ENCODE measurements around the gene THPO. TPM values are rescaled to one million over a fixed set of nuclear protein-coding genes. Genes with fewer than 3 reads are reported as not detected.
"Not testable (repeated sequence)": the region's sequence is repeated elsewhere in the genome, so short reads cannot be mapped to it uniquely, and the experiment has no call there.

Gene THPO
- total RNA-seq, 4 donors from 2014 or later = 0.31 to 0.94 TPM; not detected in 2

DNA sequence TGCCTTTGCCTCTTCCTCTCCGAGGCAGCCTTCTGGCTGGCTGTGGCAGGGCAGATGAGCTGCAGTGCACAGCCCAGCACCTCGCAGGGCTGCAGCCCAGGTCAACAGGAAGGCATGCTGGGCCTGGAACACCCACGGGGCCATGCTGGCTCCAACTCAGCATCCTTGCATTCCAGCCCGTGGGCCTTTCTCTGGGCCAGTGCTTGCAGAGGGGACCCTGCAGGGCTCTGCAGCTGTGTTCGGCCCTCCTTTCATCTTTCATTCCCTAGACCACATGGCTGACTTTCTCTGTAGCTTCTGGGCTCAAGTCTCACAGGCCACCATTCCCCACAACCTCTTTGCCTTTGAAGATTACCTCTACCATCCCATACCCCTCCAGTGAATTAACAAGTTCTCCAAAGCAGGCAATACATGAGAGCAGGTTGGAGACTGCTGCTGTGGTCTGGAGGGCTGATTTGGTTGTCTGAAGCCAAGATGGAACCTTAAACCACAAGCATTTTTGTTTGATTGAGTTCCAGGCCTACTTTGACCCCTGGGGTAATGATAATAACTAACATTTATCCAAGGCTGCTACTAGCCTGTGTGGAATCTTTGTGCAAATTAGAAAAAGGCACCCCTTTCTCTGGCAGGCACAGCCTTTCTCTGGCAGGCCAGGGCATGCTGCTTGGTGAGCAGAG lies 34.7 kb downstream of the THPO start:
- TF ChIP-seq EP300 (IDR thresholded peaks at IDR 0.05) (no peak), POLR2A (IDR thresholded peaks at IDR 0.05) (no peak), POLR2AphosphoS5 (IDR thresholded peaks at IDR 0.05) (no peak), CTCF (IDR thresholded peaks at IDR 0.05) (no peak)
- Histone ChIP-seq H3K27me3 (no peaks in the 10 kb centered on the region), H3K4me1 (peaks cover 0 to 50% (median 20%) of the 10 kb centered on the region in 3 donors), H3K4me3 (no peak overlapping the region), H3K9me3 (no peaks in the 10 kb centered on the region), H3K27ac (no peak overlapping the region), H3K36me3 (peaks cover 0 to 55% of the 10 kb centered on the region in 2 donors)
- ATAC-seq = no peak
- WGBS, 2 donors (ENCODE audit: low coverage in 1 of 2) = 57 to 94% methylated on average over 1 to 2 of the region's 5 CpGs

GRCh38 chr3:184341925-184342324 lies 36.1 kb downstream of the THPO start:
- TF ChIP-seq POLR2A (IDR thresholded peaks at IDR 0.05) (no peak), EP300 (IDR thresholded peaks at IDR 0.05) (no peak), CTCF (IDR thresholded peaks at IDR 0.05) (no peak), POLR2AphosphoS5 (IDR thresholded peaks at IDR 0.05) (no peak)
- WGBS, 2 donors (ENCODE audit: low coverage in 1 of 2) = 100% methylated on average over 1 of the region's 7 CpGs; no CpG with 5 or more reads in 1 of the 2 donors
- Histone ChIP-seq H3K27ac (no peak overlapping the region), H3K9me3 (no peaks in the 10 kb centered on the region), H3K4me1 (peaks cover 0 to 56% (median 35%) of the 10 kb centered on the region in 3 donors), H3K27me3 (no peaks in the 10 kb centered on the region), H3K4me3 (no peak overlapping the region), H3K36me3 (peaks cover 0 to 53% of the 10 kb centered on the region in 2 donors)
- ATAC-seq = no peak

GRCh38 chr3:184339451-184340135 lies 38.4 kb downstream of the THPO start:
- H3K9me3 ChIP-seq, H3K27me3 ChIP-seq, ATAC-seq: not testable (repeated sequence)
- Histone ChIP-seq H3K36me3 (peaks cover 0 to 42% of the 10 kb centered on the region in 2 donors), H3K4me3 (peak overlapping the region in 1 of 2 donors; percentile 92), H3K4me1 (peaks cover 0 to 65% (median 30%) of the 10 kb centered on the region in 3 donors), H3K27ac (peak overlapping the region in 3 of 4 donors; percentile 94 to 99 (median 98))
- 78 to 81% methylated on average over 4 to 12 of the region's 19 CpGs for WGBS, 2 donors (ENCODE audit: low coverage in 1 of 2)

DNA sequence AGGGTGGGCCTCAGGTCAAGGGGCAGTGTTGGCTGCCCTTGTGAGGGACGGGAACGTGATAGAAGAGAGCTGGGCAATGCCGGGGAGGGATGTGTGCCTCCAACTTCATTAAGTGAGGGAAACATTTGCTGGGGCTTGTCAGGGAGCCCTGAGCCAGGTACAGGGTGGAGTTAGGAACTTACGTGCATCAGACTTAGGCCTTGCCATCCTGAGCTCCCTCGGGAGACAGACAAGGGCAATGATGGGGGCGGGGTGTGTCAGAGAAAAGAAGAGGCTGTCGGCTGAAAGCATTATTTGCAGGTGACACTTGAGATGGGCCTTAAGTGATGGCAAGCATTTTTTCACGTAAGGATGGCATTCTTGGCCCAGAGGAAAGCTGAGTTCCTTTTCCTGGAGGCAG lies 39.0 kb downstream of the THPO start:
- Histone ChIP-seq H3K4me1 (peaks cover 0 to 68% (median 30%) of the 10 kb centered on the region in 3 donors), H3K27me3 (no peaks in the 10 kb centered on the region), H3K4me3 (peak overlapping the region; percentile 6 to 92), H3K36me3 (peaks cover 0 to 42% of the 10 kb centered on the region in 2 donors), H3K9me3 (no peaks in the 10 kb centered on the region), H3K27ac (peak overlapping the region; percentile 94 to 99 (median 98))
- WGBS, 2 donors (ENCODE audit: low coverage in 1 of 2) = 30 to 41% methylated on average over 5 to 7 of the region's 8 CpGs
- ATAC-seq = no peak
- TF ChIP-seq CTCF (IDR thresholded peaks at IDR 0.05) (no peak), EP300 (IDR thresholded peaks at IDR 0.05) (no peak), POLR2AphosphoS5 (IDR thresholded peaks at IDR 0.05) (no peak), POLR2A (IDR thresholded peaks at IDR 0.05) (no peak)

GRCh38 chr3:184338511-184338945 lies 39.5 kb downstream of the THPO start:
- Histone ChIP-seq H3K9me3 (no peaks in the 10 kb centered on the region), H3K36me3 (peaks cover 0 to 42% of the 10 kb centered on the region in 2 donors), H3K4me1 (peaks cover 0 to 68% (median 30%) of the 10 kb centered on the region in 3 donors), H3K4me3 (peak overlapping the region; percentile 6 to 92), H3K27ac (peak overlapping the region; percentile 94 to 99 (median 98)), H3K27me3 (no peaks in the 10 kb centered on the region)
- TF ChIP-seq POLR2AphosphoS5 (IDR thresholded peaks at IDR 0.05) (peak; percentile 36), POLR2A (IDR thresholded peaks at IDR 0.05) (no peak), CTCF (IDR thresholded peaks at IDR 0.05) (peak in 3 of 4 experiments; percentile 40 to 49 (median 41))
- no CpG with 5 or more reads among the region's 37 CpGs for WGBS, 2 donors (ENCODE audit: low coverage in 1 of 2)
- peak; percentile 70 for ATAC-seq

All from gastroesophageal sphincter (tissue), 4 donors.